Measurements from ENCODE around the gene CTSA. TPM values are rescaled to one million over a fixed set of nuclear protein-coding genes. Genes with fewer than 3 reads are reported as not detected.

The CTSA gene
- 37.2 and 80.9 TPM in 2 replicates for total RNA-seq

DNA sequence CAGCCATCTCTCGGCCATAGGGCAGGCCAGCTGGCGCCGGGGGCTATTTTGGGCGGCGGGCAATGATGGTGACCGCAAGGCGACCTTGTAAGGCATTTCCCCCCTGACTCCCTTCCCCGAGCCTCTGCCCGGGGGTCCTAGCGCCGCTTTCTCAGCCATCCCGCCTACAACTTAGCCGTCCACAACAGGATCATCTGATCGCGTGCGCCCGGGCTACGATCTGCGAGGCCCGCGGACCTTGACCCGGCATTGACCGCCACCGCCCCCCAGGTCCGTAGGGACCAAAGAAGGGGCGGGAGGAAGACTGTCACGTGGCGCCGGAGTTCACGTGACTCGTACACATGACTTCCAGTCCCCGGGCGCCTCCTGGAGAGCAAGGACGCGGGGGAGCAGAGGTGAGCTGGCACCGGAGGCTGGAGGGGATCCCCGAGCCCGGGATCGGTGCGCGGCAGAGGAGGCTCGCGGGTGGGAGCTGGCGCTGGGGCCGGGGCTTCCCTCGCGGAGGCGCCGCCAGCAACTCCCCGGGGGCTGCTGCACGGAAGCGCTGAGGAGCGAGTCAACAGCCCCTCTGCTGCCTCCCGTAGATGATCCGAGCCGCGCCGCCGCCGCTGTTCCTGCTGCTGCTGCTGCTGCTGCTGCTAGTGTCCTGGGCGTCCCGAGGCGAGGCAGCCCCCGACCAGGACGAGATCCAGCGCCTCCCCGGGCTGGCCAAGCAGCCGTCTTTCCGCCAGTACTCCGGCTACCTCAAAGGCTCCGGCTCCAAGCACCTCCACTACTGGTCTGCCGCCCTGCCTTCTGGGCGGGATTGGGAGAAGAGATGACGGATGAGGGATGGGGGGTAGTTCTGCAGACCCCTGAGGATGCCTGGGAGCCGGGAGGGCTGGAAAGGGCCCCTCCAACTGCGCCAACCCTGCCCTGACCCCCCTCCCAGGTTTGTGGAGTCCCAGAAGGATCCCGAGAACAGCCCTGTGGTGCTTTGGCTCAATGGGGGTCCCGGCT lies at the start of gene CTSA, which contains the start of gene NEURL2:
Gene CTSA, plus strand, starts transcription at position 351 of the 999 bp plus-strand sequence. Its CDS starts 234 bp downstream, at position 585.
Gene NEURL2, minus strand, starts transcription at position 224 of the 999 bp plus-strand sequence. Its CDS starts 217 bp downstream, at position 7.

GRCh38 chr20:45857114-45857881 lies 33.8 kb upstream of the CTSA start, which contains the start of the genes ACOT8 and ZSWIM3:
Gene ACOT8, minus strand, starts transcription at chr20:45857392. Its CDS starts 77 bp downstream, at chr20:45857315.
Gene ZSWIM3, plus strand, starts transcription at chr20:45857614. Its CDS starts 212 bp downstream, at chr20:45857826.

GRCh38 chr20:45880988-45881788 lies 9.9 kb upstream of the CTSA start, which contains the start of gene ZSWIM1:
Gene ZSWIM1, plus strand, starts transcription at chr20:45881227. Its CDS starts 1,366 bp downstream, at chr20:45882593.

DNA sequence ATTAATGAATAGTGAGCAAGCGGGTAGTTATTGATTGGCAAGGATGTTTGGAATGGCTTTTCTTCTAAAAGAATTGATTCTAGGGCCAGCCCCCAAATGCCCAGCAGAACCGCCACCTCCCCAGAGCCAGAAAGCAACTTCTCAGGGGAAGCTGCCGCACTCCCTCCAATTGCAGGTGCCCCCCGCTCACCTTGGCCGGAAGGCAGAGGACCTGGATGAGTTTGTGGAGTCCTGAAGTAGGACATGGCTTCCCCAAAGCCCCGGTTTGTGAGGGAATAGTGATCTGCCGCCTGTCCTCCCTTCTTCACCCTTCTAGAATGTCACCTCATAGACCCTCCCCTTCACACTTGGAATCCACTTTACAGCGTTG lies 3.8 kb upstream of the CTSA start, which contains the start of gene SPATA25:
Gene SPATA25, minus strand, starts transcription at position 277 of the 370 bp plus-strand sequence. Its CDS starts 32 bp downstream, at position 245.

DNA sequence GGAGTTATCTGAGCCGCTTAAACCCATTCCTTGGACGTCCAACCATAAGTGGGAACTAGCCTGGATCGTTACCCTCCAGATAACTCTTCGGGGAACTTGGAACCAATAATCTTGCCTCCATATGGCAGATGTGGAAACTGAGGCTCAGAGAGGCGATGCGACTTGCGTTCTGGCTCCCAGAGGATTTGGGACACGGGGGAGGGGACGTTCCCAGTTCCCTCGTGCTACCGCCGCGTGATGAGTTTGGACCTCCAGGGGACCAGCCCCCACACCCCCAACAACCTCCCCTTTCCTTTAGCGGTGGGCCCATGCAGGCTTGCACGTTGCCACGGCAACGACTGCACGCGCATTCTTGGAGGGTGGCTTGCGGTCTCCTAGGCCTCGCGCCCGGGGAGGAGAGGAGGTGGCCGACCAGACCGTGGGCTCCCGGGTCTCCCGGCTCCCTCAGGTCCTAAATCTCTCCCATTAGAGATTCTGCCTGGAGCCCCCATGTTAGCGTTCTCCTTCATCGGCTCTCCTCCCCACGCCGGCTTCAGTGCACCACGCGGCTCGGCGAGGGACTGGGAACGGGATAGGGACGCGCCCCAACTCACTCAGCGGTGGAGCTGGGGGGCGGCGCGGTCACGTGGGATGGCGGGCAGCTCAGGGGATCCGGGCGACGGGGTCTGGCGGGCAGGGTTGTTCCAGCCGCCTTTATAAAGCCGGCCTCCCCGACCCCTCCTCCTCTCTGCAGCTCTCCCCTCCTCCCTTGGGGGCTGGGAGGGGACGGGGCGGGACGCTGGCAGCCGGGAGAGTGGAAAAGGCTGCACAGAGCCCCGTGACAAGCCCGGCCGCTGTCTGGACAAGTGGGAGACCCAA lies 20.6 kb downstream of the CTSA start, which contains the start of gene PLTP:
Gene PLTP, minus strand, starts transcription at position 670 of the 858 bp plus-strand sequence. CDS start 703 bp downstream, outside the sequence.

GRCh38 chr20:45934586-45935415 lies 43.7 kb downstream of the CTSA start, which contains the start of gene PCIF1:
Gene PCIF1, plus strand, starts transcription at chr20:45934683. Its CDS starts 4,317 bp downstream, at chr20:45939000.

Other genes with a start within 250 kb of the CTSA start
- not detected in 2 replicates for gene WFDC11, start 221.1 kb upstream of the CTSA start, total RNA-seq
- not detected in 2 replicates for gene WFDC13, start 189.3 kb upstream of the CTSA start, total RNA-seq
- not detected in 2 replicates for gene WFDC10B, start 186.3 kb upstream of the CTSA start, total RNA-seq
- gene SPINT4, start 169.0 kb upstream of the CTSA start, total RNA-seq: not detected in 2 replicates
- not detected in 2 replicates for gene WFDC3, start 99.5 kb upstream of the CTSA start, total RNA-seq
- gene DNTTIP1, start 99.4 kb upstream of the CTSA start, total RNA-seq: 12.7 and 13.6 TPM in 2 replicates
- gene UBE2C, start 78.7 kb upstream of the CTSA start, total RNA-seq: 8.9 and 20.7 TPM in 2 replicates
- gene TNNC2, start 64.0 kb upstream of the CTSA start, total RNA-seq: not detected in 2 replicates
- 10.2 and 13.4 TPM in 2 replicates for gene SNX21, start 57.5 kb upstream of the CTSA start, total RNA-seq
- 26.4 and 32.9 TPM in 2 replicates for gene ACOT8, start 33.9 kb upstream of the CTSA start, total RNA-seq
- gene ZSWIM3, start 33.7 kb upstream of the CTSA start, total RNA-seq: 6.0 and 9.9 TPM in 2 replicates
- gene ZSWIM1, start 10.1 kb upstream of the CTSA start, total RNA-seq: 1.9 and 4.0 TPM in 2 replicates
- gene SPATA25, start 3.7 kb upstream of the CTSA start, total RNA-seq: 0.49 and 0.50 TPM in 2 replicates
- 2.6 and 2.8 TPM in 2 replicates for gene NEURL2, start 127 bp upstream of the CTSA start, total RNA-seq
- 3.4 and 6.7 TPM in 2 replicates for gene PLTP, start 20.8 kb downstream of the CTSA start, total RNA-seq
- gene PCIF1, start 43.3 kb downstream of the CTSA start, total RNA-seq: 7.3 and 11.3 TPM in 2 replicates
- 6.2 and 13.3 TPM in 2 replicates for gene ZNF335, start 80.9 kb downstream of the CTSA start, total RNA-seq
- gene MMP9, start 117.6 kb downstream of the CTSA start, total RNA-seq: 0.06 TPM in 1 of 2 replicates, not detected in the other
- gene SLC12A5, start 137.9 kb downstream of the CTSA start, total RNA-seq: 0.81 and 1.3 TPM in 2 replicates
- gene NCOA5, start 198.6 kb downstream of the CTSA start, total RNA-seq: 7.6 and 13.4 TPM in 2 replicates
- gene CD40, start 227.0 kb downstream of the CTSA start, total RNA-seq: 10.1 and 31.1 TPM in 2 replicates

Data from bladder microvascular endothelial cell (primary cell).